Activated gamma-delta T cell treated with Interleukin-2 at 50 U/mL for 16 hours (primary cell): ENCODE measurements around the gene SPDEF.

Experiments used
- DNase-seq: peaks from one replicate; pipeline ENCODE4 v3.0.0-alpha.2; 2020

Gene SPDEF

DNA sequence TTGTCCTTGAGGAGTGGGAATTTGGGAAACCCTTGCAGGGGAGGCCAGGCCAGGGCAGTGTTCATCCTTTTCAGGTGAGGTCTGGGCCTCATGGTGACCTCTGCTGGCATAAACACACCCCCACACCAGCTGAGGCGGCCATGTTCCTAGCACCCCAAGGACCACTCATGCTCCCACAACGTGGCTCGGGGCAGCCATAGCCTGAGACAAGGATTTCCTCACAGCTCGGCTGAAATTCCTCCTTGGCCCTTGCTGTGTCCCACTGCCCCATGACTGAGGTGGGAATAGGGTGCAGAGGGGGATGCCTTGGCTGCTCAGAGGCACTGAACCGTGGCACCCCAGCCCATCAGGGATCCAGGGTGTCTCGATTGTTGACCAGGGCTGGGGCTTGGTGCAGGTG lies 27.3 kb upstream of the SPDEF start:
- peak; percentile 6 for DNase-seq

DNA sequence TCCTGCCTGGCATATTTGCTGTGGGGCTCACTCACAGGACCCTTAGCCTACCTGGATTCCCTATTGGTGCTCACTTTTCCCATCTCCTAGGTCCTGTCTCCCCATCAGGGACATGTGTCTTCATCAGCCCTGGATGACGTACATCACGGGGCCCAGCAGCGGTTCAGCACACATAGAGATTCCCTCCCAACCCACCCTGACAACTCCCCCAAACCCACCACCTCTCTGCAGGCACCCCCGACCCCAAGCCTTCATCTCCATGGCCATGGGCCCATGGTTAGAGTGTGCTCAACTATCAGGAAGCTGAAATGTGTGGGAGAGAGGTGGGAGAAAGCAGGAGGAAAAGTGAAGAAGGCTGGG lies 25.4 kb upstream of the SPDEF start:
- no peak for DNase-seq

DNA sequence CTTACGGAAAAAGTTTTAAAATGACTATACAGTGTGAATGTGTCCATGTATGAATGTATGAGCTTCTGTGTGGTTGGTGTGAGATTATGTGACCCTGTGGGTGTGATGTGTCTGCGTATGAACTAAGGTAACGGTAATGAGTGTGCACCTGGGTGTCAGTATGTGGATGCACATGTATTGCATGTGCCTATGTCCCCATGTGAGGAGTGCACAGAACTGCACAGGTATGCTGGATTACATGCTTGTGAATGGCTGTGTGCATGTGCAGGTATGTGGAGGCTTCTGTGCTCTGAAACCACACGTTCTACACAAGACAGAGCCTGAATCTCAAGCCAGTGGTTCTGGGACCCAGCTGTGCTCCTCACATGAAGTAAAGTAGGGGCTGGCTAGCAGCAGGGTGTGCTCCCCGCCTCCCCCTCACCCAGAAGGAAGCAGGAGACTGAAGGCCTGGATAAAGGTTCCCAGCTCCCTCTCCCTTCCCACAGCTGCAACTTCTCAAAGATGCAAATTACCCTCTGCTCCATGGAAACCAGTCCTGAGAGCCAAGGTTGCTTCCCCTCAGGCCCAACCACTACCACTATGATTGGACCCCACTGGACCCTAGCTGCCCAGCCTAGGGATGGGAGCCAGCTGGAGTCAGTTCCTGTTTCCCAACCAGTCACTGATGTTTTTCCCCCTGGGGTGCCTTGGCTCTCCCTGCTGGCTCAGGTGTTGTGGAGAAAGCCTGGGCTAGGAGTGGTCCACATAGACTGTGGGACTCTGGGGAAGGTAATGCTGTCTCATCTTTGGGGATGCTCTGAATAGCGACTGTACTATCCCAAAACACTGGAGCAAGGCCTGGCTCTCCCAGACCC lies 24.8 kb upstream of the SPDEF start:
- DNase-seq = no peak

DNA sequence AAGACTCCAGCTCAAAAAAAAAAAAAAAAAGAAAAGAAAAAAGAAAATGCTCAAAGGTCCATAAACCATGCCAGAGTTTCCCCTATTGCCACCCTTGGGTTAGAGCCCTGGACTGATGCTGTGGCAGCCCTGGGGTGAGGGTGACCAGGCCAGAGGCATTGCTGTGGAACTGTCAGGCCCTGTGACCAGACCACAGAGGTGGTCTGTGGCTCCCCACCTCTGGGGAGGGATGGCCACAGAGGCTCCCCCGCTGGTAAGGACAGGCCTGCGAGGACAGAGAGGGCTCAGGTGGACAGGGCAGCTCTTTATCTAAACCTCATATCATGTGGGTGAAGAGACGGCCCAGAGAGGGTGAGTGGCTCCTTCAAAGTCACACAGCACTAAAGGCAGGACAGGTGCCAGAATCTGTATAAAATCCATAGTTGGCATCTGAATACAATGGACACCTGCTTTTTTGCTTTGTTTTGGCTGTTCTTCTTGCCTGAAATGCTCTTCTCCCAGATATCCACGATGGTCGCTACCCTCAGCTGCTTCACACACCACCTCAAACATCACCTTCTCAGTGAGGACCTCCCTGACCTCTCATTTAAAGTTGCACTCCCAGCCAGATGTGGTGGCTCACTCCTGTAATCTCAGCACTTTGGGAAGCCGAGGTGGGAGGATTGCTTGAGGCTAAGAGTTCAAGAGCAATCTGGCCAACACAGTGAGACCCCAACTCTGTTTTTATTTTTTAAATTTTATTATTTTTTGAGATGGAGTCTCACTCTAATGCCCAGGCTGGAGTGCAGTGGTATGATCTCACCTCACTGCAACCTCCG lies 22.5 kb upstream of the SPDEF start:
- no peak for DNase-seq

DNA sequence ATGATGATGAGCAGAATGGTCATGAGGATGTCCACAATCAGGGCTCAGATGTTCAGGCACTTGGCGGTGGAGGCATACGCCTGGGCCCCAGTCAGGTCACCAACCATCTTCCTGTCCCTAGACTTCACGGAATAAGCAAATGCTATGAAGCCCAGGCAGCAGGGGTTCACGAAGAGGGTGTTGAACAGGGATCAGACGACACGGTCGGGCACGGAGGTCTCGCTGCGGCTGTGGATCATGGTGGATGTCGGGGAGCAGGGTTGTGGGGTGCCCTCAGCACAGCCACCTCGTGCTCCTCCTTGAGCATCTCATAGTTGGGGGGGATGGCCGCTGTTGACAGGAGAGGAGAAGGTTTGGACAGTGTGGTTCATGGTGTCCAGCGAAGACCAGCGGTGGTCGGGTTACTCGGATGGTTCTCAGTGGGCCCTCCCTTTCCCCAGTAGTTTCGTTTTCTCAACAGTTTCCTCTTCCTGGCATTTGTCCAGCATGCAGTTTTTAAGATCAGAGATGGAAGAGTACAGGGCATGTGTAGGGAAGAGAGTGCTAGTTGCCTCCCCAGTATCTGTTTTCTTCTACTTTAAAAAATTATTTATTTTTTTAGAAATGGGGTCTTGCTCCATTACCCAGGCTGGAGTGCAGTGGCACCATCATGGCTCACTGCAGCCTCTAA lies 20.3 kb upstream of the SPDEF start:
- no peak for DNase-seq

DNA sequence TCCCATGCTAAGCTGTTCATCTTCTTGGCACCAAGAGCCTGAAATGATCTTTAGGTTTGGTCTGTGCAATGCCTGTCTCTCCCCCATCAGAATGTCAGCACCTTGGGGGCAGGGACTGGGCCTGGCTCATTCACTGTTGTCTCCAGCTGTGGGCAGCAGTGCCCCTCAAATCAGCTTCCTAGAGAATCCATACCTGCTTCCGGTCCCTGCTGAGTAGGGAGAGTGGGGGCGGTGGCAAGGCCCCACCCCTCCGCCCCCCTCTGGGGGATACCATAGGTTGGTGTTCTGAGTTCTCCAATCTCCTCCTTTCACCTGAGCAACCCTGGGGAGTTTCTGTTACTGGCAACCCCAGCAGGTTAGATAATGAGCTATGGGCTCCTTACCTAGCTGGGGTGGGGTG lies 19.2 kb upstream of the SPDEF start:
- DNase-seq = no peak

DNA sequence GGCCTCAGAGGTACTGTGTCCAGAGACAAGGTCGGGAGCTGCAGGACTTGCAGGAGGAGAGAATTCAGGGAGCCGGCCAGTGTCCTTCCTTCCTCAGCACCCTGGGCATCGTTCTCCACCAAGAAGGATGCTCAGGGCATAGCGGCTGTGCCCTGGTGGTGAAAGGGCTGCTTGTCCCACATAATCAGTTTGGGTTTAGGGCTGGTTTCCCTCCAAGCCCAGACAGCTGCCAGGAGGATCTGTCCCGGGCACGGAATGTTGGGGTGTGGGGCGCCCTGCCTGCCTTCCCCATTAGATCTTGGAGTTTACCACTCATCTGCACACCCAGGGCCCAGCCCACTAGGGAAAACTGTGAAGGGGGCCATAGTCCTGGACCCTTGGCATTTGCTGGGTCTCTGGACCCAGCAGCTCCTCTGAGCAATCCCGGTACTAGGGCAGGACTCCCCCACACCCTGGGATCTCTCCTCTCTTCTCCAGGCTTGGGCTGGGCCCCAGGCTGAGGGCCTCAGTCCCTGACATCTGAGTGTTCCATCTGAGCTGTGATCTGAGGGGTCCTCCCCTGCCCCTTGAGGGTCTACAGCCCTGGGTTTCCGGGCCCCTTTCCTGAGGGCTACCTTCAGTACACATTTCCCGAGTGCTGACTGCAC lies 18.6 kb upstream of the SPDEF start:
- no peak for DNase-seq

DNA sequence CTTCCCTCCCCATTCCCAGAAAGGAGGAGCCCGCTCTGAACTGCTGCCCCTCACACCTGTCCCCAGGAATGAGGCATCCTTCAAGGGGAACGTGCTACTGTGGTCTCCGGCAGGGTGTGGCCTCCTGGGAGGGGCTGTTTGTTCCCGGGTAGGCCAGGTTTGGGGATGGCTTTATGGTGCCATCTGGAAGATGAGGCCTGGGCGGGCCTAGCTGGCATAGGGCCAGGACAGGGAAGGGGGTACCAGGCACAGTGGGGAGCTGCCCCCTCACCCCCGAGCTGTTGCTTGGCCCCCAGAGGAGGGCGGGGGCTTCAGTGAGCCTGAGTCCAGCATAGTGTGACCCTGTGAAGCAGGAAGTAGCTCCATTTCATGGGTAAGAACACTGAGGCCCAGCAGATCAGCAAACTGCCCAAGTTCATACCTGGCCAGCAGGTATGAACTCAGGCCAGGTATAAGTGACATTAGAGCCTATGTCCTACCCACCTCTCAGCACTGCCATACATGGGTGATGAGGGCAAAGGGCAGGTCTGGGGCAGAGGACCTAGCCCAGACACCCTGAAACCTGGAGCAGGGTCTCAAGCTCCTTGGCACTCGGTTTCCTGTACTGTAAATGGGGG lies 17.5 kb upstream of the SPDEF start:
- DNase-seq = no peak

DNA sequence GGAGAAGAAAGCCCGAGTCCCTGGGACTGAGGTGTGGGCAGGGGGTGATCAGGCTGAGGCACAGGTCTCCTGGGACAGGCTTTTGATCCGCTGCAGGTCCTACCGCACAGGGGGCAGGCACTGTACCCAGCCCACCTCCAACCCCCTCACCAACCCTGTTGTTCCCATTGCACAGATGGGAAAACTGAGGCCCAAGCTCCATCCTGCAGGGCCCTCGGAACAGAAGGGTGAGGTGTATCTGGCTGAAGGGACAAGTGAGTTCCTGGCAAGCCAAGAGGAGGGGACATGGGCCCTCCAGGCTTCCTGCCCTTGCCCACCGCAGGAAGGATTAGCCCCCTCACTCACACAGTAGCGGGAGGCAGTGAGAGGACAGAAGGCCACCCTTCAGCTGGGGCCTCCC lies 16.5 kb upstream of the SPDEF start:
- no peak for DNase-seq

DNA sequence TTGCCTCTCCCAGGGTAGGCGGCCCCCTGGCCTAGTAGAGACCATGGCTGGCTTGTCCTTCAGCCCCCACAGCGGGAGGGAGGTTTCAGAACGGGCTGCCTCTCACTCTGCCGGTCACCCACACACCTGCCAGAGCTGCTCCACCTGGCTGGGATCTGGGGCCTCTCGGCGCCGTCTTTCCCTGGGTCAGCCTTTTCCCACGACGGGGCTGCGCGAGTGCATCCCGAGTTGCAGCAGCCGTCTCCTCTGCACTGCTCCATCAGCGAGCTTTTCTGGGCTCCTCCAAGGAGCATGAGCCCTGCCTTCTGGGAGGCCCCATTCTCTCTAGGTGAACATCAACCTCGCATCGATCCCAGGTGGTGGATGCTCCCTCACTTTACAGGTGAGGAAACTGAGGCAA lies 15.9 kb upstream of the SPDEF start:
- DNase-seq = no peak

DNA sequence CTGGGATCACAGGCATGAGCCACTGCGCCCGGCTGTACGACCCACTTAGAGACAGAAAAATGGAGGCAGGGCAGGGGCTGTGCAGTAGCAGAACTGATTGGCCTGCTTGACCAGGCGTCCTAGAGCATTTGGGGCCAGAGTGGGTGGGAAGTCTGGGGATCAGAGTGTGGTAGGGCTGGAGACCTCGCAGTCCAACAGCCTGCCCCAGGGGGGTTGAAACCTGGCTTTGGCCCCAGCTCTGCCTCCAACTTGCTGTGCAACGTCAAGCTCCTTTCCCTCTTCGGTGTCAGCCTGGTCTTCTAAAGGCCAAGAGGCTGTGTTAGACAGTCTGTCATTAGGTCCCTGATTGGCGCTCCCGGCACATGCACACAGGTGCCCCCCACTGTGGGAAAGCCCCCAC lies 15.3 kb upstream of the SPDEF start:
- no peak for DNase-seq

DNA sequence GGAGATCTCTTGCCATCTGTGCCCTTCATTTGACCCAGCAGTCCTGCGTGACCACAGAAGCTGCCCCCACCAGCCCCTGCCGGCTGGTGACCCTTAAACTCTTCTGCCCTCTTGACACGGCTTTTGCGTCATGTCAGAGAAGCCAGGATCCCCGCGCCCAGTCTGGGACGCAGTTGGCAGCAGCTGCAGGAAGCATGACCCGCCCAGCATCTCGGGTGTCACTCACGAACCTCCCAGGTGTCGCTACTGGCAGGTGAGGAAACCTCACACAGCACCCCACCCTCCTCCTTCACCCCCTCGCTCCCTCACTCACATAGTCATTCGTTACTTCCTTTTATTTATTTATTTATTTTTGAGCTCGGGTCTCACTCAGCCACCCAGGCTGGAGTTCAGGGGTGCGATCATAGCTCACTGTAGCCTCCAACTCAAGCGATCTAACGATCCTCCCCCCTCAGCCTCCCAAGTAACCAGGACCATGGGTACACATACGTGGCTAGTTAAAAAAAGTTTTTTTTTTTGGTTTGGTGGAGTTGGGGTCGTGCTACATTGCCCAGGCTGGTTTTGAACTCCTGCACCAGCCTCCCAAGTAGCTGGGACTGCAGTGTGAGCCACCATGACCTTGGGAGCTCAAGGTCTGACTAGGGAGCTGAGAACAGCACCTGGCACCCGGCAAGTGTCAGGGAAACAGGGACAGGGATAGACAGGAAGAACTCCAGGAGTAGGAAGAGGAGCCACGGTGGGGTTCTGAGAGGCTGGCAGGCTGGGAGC lies 14.1 kb upstream of the SPDEF start:
- no peak for DNase-seq

DNA sequence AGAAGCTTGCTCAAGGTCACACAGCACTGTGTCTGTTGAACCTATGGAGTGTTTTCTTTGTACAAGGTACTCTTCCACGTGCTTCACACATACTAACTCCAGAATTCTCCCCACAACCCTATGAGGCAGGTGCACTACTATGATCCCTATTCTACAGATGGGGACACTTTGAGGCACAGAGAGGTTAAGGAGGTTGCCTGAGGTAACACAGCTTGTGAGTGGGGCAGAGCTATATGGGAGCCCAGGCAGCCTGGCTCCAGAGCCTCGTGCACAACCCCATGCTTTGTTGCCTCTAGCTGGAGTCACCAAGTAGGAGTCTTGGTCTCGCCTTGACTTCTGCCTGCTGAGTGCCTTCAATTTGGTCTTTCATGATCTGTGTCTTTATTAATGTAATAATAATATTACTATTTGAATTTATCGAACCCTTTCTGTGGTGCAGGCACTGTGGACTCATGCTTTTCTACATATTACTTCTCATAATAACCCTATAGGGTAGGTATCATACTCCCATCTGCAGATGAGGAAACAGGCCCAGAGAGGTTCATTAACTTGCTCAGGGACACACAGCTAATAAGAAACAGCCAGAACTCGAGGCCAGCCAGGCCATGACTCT lies 13.3 kb upstream of the SPDEF start:
- DNase-seq = no peak

DNA sequence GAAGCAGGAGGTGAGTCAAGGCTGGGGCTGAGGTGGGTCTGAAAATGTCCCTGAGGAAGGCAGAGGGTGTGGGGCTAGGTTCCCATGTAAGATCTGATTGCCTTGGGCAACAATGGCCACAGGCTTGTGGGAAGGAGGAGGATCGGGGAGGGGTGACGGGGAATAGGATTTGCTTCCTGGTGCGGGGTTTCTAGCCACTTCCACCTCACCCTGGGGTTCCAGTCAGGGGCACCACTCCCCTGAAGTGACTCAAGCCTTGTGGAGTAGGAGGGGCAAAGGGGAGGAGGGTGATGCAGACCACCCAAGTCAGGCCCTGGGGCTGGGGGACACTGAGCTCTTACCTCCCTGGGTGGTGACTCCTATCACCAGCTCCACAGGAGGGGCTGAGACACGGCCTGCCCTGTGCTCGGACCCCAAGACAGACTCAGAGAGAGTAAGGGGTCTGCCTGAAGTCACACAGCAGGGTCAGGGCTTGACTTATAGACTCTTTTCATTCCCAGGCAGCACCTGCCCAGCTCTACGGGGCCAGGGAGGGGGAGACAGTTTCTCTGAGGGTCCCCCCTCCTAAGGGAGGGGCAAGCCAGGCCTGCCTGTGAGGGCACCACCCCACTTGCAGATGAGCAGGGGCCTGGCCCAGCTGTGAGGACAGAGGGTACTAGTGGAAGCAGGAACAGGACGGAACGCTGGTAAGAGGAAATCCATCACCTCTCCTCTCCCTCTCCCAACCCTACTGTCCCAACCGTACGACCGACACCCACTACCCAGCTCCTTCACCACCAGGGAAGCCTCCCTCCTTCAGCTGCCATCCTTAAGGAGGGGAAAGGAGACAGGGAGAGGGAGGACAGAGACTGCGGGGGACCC lies 12.4 kb upstream of the SPDEF start:
- DNase-seq = no peak

DNA sequence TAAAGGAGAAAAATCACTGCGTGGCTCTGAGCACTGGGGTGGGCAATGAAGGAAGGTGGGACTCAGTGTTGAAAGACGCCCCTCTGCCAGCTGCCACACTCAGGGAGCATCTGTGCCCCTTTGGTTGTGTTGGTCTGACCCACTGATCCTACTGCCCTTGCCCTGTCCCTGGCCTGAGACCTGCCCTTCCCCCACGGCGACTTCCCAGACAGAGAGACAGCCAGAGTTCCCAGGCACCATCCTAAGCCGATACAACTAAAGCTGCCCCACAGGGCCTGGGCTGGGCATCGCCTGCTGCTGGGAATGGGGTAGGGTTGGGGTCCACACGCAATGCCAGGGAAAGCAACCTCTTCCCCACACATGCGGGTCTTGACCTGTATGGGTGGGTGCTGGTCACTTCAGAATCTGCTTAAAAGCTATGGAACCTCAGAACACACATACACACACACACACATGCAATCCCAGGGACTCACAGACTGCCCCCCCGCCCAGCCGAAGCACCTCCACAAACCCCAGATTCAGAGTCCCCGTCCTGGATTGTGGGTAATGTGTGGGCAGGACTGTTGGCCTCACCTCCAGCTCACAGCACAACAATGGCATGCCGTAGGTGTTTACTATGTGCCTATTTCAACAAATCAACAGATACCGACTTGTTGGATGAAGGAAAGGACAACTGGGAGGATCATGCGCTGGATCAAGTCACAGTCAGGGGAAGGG lies 10.9 kb upstream of the SPDEF start:
- no peak for DNase-seq

DNA sequence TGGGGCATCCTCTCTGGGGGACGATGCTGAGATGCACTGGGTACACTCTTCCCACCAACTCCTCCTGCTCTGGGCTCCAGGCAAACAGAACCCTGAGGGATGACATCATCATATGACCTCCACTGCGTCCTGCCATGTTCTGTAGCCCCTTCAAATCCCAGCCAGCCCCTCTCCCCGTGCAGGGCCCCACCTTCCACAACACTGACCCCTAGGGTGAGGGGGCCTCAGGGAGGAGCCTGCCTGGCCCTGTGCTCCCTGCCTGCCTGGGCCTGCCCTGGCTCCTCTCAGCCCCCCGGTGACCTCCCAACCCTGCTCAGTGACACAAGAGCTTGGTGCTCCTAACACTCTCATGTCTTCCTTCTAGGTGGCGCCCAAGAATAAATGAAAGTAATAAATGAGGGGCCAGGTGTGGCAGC lies 9.6 kb upstream of the SPDEF start:
- no peak for DNase-seq

DNA sequence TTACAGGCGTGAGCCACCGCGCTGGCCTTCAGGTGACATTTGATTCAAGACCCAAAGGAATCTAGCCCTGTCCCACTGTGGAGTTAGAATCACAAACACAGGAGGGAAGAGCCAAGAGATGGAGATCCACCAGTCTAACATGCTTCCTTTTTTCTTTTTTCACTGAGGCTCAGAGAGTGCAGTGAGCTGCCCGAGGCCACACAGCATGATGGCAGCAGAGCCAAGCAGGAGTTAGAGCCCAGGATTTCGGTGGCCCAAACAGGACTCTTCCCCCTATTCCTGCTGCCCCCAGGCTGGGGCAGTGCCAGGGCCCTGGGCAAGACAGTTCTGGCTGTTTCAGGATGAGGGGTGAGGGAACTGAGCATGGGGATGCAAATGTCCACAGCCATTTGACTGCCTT lies 8.1 kb upstream of the SPDEF start:
- DNase-seq = no peak

DNA sequence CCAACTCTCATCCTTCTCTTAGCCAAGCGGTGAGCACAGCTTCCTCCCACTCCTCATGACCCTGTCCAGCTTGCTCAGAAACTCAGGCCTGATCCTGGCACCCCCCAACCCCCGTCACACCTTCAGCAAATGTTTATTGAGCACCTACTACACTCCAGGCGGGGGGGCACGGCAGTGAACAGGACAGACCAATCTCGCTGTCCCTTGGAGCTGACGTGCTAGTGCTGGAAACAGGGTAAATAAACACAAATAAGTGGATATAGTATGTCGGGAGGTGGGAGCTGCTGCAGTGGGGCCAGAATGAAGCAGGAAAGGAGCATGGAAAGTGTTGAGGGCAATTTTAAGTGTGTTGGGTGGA lies 7.4 kb upstream of the SPDEF start:
- DNase-seq = no peak

DNA sequence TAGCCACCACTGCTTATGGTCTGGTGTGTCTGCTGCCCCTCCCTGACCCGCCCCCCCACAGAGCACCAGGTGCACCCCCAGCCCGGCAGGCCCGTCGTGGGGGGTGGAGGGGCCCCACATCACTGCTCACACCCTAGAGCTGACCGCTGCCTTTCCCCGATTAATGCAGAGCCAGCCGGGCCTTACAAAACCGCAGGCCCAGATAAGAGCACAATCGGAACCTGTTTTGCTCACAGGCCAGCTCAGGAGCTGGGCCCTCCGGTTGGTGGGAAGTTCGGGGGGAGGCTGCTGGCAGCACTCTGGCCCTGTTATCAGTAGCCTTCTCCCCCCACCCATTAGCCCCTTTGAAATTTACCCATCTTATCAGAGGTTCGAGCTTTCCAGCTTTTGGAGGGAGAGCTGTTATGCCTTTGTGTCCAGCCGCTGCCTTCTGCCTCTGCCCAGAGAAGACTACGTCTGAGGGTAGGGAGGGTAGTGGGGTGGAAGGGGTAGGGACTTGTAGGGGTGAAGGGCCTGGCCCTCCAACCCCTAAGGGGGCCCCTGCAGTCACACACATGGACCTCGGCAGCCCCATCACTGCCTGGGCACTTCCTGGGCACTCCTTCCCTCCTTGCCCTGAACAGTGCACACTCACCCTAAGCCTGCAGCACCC lies 6.9 kb upstream of the SPDEF start:
- no peak for DNase-seq

DNA sequence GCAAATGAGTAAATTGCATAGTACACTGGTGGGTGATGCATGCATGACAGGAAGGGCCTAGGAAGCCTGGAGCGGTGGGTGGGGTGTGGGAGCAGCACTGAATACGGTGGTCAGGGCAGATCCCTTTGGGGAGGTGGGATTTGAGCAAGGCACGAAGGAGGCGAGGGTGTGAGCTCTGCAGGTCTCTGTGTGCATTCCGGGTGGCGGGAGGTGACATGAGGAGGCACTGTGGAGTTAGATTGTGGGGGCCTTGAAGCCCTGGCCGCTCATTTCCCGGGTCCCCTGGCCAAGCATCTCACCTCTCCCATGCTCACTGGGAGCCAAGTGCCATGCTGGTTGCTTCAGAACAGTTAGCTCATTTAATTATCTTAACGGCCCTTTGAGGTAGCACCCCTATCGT lies 6.2 kb upstream of the SPDEF start:
- no peak for DNase-seq
